ENCODE data around the gene CERS5.
A peak's percentile ranks its signal among the peaks of the same experiment; 100 is the strongest.

Gene CERS5, protein sequence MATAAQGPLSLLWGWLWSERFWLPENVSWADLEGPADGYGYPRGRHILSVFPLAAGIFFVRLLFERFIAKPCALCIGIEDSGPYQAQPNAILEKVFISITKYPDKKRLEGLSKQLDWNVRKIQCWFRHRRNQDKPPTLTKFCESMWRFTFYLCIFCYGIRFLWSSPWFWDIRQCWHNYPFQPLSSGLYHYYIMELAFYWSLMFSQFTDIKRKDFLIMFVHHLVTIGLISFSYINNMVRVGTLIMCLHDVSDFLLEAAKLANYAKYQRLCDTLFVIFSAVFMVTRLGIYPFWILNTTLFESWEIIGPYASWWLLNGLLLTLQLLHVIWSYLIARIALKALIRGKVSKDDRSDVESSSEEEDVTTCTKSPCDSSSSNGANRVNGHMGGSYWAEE

DNA sequence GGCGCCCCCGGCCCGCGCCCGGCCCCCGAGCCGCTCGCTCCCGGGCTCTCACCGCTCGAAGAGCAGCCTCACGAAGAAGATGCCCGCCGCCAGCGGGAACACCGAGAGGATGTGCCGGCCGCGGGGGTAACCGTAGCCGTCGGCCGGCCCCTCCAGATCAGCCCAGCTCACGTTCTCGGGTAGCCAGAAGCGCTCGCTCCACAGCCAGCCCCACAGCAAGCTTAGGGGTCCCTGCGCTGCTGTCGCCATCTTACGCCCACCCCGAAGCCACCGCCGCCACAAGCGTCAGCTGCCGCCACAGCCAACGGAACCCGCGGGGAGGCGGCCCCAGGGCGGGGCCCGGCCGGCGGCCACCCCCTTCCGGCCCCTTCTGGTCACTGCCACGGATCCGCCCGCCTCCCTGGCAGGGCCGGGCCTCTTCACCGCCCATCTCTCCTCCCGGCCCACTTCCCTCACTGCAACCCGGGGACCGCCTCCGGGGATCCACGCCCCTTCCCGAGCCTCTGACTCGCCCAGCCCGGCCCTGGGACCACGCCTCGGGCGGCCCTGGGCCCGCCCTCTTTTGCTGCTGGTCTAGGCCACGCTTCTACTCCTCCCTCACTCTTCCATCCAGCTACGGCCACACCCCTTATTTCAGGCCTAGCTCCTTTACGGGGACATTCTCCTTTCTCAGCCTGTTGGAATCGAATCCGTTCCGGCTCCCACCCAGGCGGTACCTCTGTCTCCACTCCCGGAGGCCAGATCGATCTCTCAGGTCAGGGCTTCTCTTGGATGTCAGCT, at the start of gene CERS5:
Gene CERS5 (minus strand): TSS at position 321 of the 780 bp plus-strand sequence. CDS start 72 bp downstream, at position 249.
- H3K27me3 Mint-ChIP-seq = no peaks in the 10 kb centered on the region
- peaks cover 4% of the 10 kb centered on the region for H3K36me3 Mint-ChIP-seq
- peaks cover 30% of the 10 kb centered on the region for H3K4me1 Mint-ChIP-seq (ENCODE audit: low read depth)
- H3K4me3 Mint-ChIP-seq = peak within 1 kb of the TSS; percentile 94
- H3K9me3 Mint-ChIP-seq (ENCODE audit: low read depth) = no peaks in the 10 kb centered on the region
- peak within 1 kb of the TSS; percentile 94 for H3K27ac Mint-ChIP-seq

DNA sequence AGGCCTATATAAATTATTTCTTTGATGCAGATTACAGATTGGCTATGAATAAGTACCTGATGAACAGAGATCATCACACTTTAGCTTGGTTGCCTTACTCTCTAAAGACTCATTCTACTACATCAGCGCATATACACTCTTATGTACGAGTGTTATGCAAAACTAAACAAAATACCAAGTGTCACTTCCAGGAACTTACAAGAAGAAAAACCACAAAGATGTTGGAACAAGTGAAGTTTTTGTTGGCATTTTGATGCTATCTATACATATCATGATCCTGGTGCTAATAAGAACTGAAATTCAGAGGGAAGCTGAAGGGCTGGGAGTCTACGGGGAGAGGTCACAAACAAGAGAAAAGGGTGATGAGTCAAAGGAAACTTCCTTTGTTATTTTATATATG, 47.9 kb upstream of the CERS5 start:
- peaks cover 64% of the 10 kb centered on the region for H3K4me1 Mint-ChIP-seq (ENCODE audit: low read depth)
- H3K27me3 Mint-ChIP-seq = no peaks in the 10 kb centered on the region
- H3K9me3 Mint-ChIP-seq (ENCODE audit: low read depth) = no peaks in the 10 kb centered on the region
- H3K27ac Mint-ChIP-seq = peak overlapping the region; percentile 61
- peak overlapping the region; percentile 56 for H3K4me3 Mint-ChIP-seq
- peaks cover 5% of the 10 kb centered on the region for H3K36me3 Mint-ChIP-seq

DNA sequence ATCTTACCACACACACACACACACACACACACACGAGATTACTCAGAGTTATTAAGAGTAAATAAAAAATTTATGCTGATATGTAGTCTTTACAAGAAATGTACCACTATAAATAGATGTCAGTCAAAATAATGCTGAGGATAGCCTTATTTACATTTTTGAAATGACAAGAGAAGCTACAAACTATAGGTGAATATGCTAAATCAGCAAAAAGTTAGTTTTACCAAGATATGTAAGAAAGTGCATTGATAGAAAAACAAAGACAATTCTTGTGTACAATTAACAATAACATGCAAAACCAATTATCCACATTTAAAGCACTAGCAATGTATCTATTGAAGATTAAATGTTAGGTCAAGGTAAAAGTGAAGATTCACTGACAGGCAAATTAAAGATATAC, 46.8 kb upstream of the CERS5 start:
- Mint-ChIP-seq H3K27ac (peak overlapping the region; percentile 61), H3K36me3 (peaks cover 5% of the 10 kb centered on the region), H3K9me3 (ENCODE audit: low read depth) (no peaks in the 10 kb centered on the region), H3K27me3 (no peaks in the 10 kb centered on the region), H3K4me1 (ENCODE audit: low read depth) (peaks cover 57% of the 10 kb centered on the region), H3K4me3 (no peak overlapping the region)

DNA sequence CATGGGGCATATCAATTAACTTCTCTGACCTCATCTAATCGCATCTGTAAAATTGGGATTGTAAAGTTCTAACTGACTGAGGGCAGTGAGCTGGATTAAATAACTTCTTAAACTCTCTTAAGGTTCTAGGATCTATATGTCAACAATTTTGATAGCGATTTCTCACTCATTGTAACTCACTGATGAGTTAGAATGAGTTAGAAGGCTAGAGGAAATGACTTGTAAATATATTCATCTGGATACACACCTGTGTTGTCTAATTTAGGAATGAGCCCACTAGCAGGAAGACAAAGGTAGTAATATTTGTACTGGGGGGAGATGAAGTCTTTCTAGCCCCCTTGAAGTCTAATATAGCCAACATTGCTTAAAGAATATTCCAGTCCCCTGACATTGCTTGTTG, 46.3 kb upstream of the CERS5 start:
- no peak overlapping the region for H3K4me3 Mint-ChIP-seq
- no peaks in the 10 kb centered on the region for H3K27me3 Mint-ChIP-seq
- peaks cover 55% of the 10 kb centered on the region for H3K4me1 Mint-ChIP-seq (ENCODE audit: low read depth)
- peaks cover 3% of the 10 kb centered on the region for H3K36me3 Mint-ChIP-seq
- H3K27ac Mint-ChIP-seq = peak overlapping the region; percentile 87
- H3K9me3 Mint-ChIP-seq (ENCODE audit: low read depth) = no peaks in the 10 kb centered on the region

DNA sequence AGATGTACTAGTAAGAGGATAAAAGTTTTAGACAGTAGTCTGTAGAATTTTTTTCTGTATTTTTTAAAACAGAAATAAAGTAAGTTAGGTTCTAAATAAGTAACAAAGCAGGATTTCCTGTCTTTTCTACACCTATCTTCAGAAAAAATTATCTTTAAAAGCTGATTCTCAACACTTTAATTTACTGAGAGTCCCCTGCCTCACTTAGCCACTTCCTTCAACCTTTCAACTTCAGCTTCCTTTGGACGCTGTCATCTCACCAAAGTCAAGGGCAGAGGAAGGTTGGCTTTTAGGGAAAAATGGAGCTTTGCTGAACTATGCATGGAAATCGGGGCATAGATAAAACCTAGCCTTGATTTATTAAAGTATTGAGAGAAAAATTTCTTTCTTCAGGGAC, 44.9 kb upstream of the CERS5 start:
- Mint-ChIP-seq H3K36me3 (no peaks in the 10 kb centered on the region), H3K4me1 (ENCODE audit: low read depth) (peaks cover 45% of the 10 kb centered on the region), H3K4me3 (peak overlapping the region; percentile 55), H3K27me3 (no peaks in the 10 kb centered on the region), H3K9me3 (ENCODE audit: low read depth) (no peaks in the 10 kb centered on the region), H3K27ac (peak overlapping the region; percentile 93)

DNA sequence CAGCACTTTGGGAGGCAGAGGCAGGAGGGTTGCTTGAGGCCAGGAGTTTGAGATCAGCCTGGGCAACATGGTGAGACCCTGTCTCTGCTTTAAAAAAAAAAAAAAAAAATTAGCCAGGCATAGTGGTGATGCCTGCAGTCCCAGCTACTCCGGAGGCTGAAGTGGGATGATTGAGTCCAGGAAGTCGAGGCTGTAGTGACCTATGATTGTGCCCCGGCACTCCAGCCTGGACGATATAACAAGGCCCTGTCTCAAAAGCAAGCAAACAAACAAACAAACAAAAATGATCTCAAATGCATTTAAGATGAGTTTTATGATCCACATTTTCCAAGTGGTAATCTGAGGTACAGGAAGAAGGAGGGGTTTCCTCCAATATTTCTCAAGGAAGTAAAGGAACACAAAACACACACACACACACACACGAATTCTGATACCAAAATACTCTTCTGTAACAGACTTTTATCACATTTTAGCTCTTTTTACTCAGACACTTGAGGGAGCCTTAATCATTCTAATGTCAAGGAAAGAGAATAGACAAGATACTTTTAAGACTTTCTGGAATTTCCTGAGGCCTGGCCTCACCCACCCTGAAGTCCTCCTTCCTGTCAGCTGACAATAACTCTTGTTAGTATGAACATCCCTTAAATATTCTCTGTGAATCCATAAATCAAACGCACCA, 44.4 kb upstream of the CERS5 start:
- H3K4me3 Mint-ChIP-seq = peak overlapping the region; percentile 55
- H3K4me1 Mint-ChIP-seq (ENCODE audit: low read depth) = peaks cover 44% of the 10 kb centered on the region
- H3K27ac Mint-ChIP-seq = peak overlapping the region; percentile 93
- H3K27me3 Mint-ChIP-seq = no peaks in the 10 kb centered on the region
- H3K9me3 Mint-ChIP-seq (ENCODE audit: low read depth) = no peaks in the 10 kb centered on the region
- H3K36me3 Mint-ChIP-seq = no peaks in the 10 kb centered on the region

DNA sequence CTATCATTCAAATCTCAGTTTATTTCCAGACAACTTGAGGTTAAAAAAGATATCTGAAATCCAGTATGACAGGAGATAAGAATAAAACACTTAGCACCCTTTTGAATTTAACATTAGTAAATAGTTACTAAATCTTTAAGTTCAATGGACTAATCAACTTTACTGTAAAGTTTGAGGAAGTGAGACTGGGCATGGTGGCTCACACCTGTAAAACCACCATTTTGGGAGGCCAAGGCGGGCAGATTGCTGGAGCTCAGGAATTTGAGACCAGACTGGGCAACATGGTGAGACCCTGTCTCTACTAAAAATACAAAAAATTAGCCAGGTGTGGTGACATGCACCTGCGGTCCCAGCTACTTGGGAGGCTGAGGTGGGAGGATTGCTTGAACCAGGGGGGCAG, 40.3 kb upstream of the CERS5 start:
- no peaks in the 10 kb centered on the region for H3K9me3 Mint-ChIP-seq (ENCODE audit: low read depth)
- peaks cover 6% of the 10 kb centered on the region for H3K36me3 Mint-ChIP-seq
- no peaks in the 10 kb centered on the region for H3K27me3 Mint-ChIP-seq
- peaks cover 17% of the 10 kb centered on the region for H3K4me1 Mint-ChIP-seq (ENCODE audit: low read depth)
- no peak overlapping the region for H3K27ac Mint-ChIP-seq
- no peak overlapping the region for H3K4me3 Mint-ChIP-seq

DNA sequence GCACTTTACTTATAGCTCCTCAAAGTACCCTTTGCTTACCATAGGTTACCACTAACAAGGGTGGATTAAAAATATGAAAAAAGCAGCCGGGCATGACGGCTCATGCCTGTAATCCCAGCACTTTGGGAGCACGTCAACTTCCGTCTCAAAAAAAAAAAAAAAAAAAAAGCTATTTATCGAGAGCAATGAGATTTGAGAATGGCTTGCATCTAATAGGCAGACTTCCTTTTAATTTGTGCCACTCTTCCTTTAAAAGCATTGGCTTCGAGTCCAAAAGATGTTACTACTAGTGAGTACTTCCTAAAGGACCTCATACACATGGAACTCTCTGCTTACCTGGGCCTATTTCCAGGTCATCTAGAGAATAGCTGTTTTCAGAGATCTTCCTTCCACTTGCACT, 38.5 kb upstream of the CERS5 start:
- H3K36me3 Mint-ChIP-seq = peaks cover 7% of the 10 kb centered on the region
- H3K27me3 Mint-ChIP-seq = no peaks in the 10 kb centered on the region
- H3K4me3 Mint-ChIP-seq = no peak overlapping the region
- H3K27ac Mint-ChIP-seq = no peak overlapping the region
- H3K4me1 Mint-ChIP-seq (ENCODE audit: low read depth) = peaks cover 3% of the 10 kb centered on the region
- no peaks in the 10 kb centered on the region for H3K9me3 Mint-ChIP-seq (ENCODE audit: low read depth)

DNA sequence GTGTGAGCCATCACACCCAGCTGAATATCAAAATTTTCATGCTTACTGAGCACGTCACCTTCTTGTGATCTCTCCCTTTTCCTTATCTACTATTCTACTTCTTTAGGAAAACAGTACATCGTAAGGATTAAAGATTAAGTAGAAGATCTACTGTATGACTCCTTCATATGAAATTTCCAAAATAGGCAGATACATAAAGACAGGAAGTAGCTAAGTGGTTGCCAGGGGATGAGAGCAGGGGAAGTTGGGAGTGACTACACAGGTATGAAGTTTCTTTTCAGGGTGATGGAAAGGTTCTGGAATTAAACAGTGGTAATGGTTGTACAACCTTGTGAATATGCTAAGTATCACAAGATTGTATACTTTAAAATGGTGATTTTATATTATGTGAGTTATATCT, 36.5 kb upstream of the CERS5 start:
- Mint-ChIP-seq H3K36me3 (peaks cover 11% of the 10 kb centered on the region), H3K4me3 (no peak overlapping the region), H3K27ac (no peak overlapping the region), H3K9me3 (ENCODE audit: low read depth) (no peaks in the 10 kb centered on the region), H3K27me3 (no peaks in the 10 kb centered on the region), H3K4me1 (ENCODE audit: low read depth) (no peaks in the 10 kb centered on the region)

DNA sequence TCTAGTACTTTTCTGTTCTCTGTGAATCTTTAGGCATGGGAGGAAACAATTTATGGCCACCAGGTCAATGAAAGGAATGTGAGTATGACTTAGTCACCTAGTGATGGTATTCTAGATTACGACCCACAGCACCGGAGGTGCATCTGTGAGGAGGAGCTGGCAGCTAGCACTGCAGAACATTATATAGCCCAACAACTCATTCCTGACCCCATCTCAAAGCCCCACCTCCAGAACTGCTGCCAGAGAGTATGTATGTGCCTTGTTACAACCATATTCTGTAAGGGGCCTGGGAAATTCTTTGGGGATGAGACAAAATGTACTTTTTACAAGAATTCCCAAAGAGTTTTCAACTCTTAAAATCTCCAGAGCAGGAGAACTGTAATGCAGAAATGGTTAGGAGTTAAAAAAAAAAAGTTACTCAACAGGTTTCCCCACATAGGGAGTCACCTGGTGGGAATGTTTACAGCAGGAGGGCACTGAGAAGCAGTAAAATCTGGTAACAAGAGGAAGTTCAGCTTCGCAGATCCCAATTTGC, 34.9 kb upstream of the CERS5 start:
- no peak overlapping the region for H3K4me3 Mint-ChIP-seq
- H3K4me1 Mint-ChIP-seq (ENCODE audit: low read depth) = no peaks in the 10 kb centered on the region
- H3K9me3 Mint-ChIP-seq (ENCODE audit: low read depth) = no peaks in the 10 kb centered on the region
- H3K27ac Mint-ChIP-seq = no peak overlapping the region
- H3K36me3 Mint-ChIP-seq = peaks cover 14% of the 10 kb centered on the region
- no peaks in the 10 kb centered on the region for H3K27me3 Mint-ChIP-seq

DNA sequence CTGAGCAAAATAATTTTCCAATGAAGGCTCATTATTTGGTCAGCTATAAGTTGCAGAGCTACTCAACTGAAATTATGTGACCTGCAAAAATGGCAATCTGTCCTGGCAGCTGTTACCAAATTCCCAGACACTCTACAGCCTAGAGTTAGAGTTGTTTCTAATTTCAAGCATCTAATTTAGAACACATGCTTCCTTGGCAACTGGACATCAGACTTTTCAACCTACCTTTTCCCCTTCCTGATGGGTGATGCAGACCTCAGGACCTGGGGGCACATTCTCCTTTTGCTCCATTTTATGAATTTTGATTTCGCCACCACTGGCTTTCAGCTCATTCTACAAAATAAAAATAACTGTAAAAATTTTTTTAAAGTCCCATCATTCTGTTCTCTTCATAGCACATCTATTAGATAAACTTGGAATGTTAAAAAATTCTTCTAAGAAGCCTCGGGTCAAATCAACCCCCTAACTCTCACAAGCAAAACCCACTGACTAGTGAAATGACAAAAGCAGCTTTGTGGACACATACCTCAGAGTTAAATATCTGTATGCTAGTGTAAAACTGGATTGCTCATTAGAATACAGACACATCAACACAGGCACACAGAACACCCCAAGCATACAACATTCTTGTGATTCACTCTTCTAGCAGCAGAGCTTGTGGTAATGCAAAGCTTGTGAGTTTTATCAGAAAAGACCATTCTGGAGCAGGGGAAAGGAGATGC, 33.5 kb upstream of the CERS5 start:
- no peaks in the 10 kb centered on the region for H3K9me3 Mint-ChIP-seq (ENCODE audit: low read depth)
- H3K4me1 Mint-ChIP-seq (ENCODE audit: low read depth) = no peaks in the 10 kb centered on the region
- H3K36me3 Mint-ChIP-seq = peaks cover 12% of the 10 kb centered on the region
- H3K27ac Mint-ChIP-seq = no peak overlapping the region
- H3K27me3 Mint-ChIP-seq = no peaks in the 10 kb centered on the region
- no peak overlapping the region for H3K4me3 Mint-ChIP-seq

DNA sequence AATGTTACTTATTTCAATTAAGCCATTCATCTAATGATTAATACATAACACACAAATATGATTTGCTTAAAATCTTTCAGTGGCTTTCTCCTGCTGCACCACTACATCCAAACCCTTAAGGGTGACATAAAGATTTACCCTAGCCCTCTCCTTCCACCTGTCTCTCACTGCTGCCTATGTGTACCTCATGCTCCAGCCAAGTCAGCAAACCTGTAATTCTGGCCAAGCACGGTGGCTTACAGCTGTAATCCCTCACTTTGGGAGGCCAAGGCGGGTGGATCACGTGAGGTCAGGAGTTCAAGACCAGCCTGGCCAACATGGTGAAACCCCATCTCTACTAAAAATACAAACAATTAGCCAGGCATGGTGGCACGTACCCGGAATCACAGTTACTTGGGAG, 31.7 kb upstream of the CERS5 start:
- H3K27me3 Mint-ChIP-seq = no peaks in the 10 kb centered on the region
- no peaks in the 10 kb centered on the region for H3K4me1 Mint-ChIP-seq (ENCODE audit: low read depth)
- no peaks in the 10 kb centered on the region for H3K9me3 Mint-ChIP-seq (ENCODE audit: low read depth)
- H3K27ac Mint-ChIP-seq = no peak overlapping the region
- H3K4me3 Mint-ChIP-seq = no peak overlapping the region
- H3K36me3 Mint-ChIP-seq = peaks cover 14% of the 10 kb centered on the region

DNA sequence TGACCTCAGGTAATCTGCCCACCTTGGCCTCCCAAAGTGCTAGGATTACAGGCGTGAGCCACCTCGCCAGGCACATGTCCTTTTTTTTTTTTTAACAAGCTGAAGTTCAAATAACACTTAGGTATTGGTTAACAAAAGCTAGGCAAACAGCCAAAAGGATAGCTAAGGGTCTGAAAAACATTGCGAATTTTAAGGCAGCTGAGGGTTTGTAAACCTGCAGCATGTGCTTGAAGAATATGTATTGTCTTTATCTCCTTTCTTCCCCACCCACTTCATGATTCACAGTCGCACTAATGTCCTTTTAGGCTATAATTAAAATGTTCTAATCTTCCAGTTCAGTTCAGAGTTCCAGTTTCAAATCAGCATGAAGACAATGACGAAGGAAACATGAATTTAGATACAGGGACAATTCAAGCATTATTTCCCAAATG, 30.1 kb upstream of the CERS5 start:
- Mint-ChIP-seq H3K9me3 (ENCODE audit: low read depth) (no peaks in the 10 kb centered on the region), H3K27ac (no peak overlapping the region)

DNA sequence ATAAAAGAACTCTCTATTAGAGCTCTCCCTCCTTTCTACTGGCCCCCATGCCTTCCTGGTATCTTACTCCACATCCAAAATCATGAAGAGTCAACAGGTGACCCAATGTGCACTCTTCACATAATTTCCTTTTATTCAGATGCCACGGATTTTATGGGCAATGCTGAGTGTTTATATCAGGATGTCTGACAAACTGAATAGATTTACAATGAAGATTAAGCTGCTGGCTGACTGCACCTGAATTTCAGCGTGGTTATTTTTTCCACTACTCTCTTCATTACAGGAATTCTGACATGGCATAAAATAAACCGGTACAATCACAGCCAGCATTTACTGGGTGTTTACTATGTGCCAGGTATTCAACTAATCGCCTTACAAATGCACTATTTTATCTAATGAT, 29.4 kb upstream of the CERS5 start:
- H3K9me3 Mint-ChIP-seq (ENCODE audit: low read depth) = no peaks in the 10 kb centered on the region
- no peak overlapping the region for H3K4me3 Mint-ChIP-seq
- no peaks in the 10 kb centered on the region for H3K4me1 Mint-ChIP-seq (ENCODE audit: low read depth)
- H3K27me3 Mint-ChIP-seq = no peaks in the 10 kb centered on the region
- peaks cover 11% of the 10 kb centered on the region for H3K36me3 Mint-ChIP-seq
- no peak overlapping the region for H3K27ac Mint-ChIP-seq

More for the DNA sequence above, 30.1 kb upstream of the CERS5 start:
- Mint-ChIP-seq H3K36me3 (peaks cover 11% of the 10 kb centered on the region), H3K27me3 (no peaks in the 10 kb centered on the region), H3K4me3 (no peak overlapping the region), H3K4me1 (ENCODE audit: low read depth) (no peaks in the 10 kb centered on the region)

All from activated naive CD8-positive, alpha-beta T cell (primary cell).